ENCODE results near the gene PCMT1.

The PCMT1 gene

GRCh38 chr6:149856256-149856994 is 106.9 kb downstream of the PCMT1 start:
- DNase-seq: no peak

GRCh38 chr6:149857541-149857940 is 108.0 kb downstream of the PCMT1 start:
- DNase-seq: no peak

DNA sequence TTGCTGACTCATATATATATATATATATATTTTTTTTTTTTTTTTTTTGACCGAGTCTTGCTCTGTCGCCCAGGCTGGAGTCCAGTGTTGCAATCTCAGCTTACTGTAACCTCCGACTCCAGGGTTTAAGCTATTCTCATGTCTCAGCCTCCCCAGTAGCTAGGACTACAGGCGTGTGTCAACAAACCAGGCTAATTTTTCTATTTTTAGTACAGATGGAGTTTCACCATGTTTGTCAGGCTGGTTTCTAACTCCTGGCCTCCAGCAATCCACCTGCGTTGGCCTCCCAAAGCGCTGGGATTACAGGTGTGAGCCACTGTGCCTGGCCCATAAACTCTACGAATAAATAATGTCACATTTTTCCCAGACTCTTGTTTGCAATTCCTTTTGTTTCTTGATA is 109.8 kb downstream of the PCMT1 start:
- DNase-seq: no peak

DNA sequence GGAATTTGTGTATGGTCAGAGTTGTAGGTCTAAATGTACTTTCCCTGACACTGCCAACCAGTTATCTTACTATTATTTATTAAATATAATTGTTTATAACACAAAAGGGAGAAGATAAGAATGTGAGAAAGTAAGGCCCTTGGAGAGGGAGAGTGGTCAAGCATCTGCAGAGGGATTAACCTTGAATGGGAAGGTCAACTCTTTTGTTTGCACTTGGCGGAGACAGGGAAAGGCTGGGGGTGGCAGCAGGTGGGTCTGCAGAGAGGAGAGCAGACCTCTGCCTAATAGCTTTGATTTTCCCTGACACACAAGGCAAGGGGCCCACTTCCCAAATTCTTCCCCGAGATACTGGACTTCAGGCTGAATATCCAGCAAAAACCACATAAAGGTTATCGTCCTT is 110.4 kb downstream of the PCMT1 start:
- DNase-seq: no peak

- no peak for DNase-seq
These were observed 110.9 kb downstream of the PCMT1 start for GRCh38 chr6:149860513-149860833.
